ENCODE measurements around the gene TNFRSF8.

- TF ChIP-seq CTCF (CRISPR knock-in tag; IDR thresholded peaks at IDR 0.05), result no peak
- TF ChIP-seq SOX13 (IDR thresholded peaks at IDR 0.05), result no peak
- no peak for TF ChIP-seq SOX13 (CRISPR knock-in tag; conservative IDR thresholded peaks at IDR 0.05 in 1 of 2, IDR thresholded peaks at IDR 0.05 in 1 of 2)
- no peak for TF ChIP-seq POLR2A (IDR thresholded peaks at IDR 0.05; ENCODE audit: insufficient read depth in 1 of 2, low read depth in 2 of 2, low read length in 2 of 2)
- no peak for TF ChIP-seq RNF2 (conservative IDR thresholded peaks at IDR 0.05; ENCODE audit: low read depth)
These were observed 48.1 kb upstream of the TNFRSF8 start for GRCh38 chr1:12015001-12015491.
